IMR-90 (cell line): ENCODE data around the gene TELO2. TPM values are rescaled to one million over a fixed set of nuclear protein-coding genes. Genes with fewer than 3 reads are reported as not detected.

Source experiments
- ATAC-seq: fragments of 200-7000 bp; cut with Tn5 transposase; 2 replicates; pipeline ENCODE4 v1.9.1; 2020; ENCODE audit warnings: low read depth, mild to moderate bottlenecking, moderate library complexity
- BruUV-seq: library from RNA; stranded (reverse); fragments of 400-500 nt; replicated peaks from 2 replicates; lab custom pipeline; 2021; lab: Mats Ljungman, UMichigan
- CTCF ChIA-PET: fragments of 300-600 bp; formaldehyde crosslinking; extraction: SDS; loops from one replicate; lab custom pipeline; 2021; ENCODE audit warnings: antibody characterized with exemption; lab: Yijun Ruan, JAX
- POLR2A ChIA-PET: fragments of 300-600 bp; sonication (Branson Sonifier 250); formaldehyde crosslinking; loops from one replicate; lab custom pipeline; 2022; ENCODE audit warnings: antibody characterized with exemption; ENCODE audit not compliant: unreplicated experiment; lab: Charles Lee
- DNase-seq: peaks from one replicate; pipeline ENCODE4 v3.0.0; 2013
- H2AFZ ChIP-seq: replicated peaks from 2 replicates; pipeline ENCODE3; 2013; ENCODE audit warnings: low read length, mild to moderate bottlenecking; ENCODE audit not compliant: poor library complexity
- H2AK5ac ChIP-seq: 2 replicates; pipeline ENCODE4 v1.6.1; 2013; ENCODE audit warnings: low read depth, low read length, inconsistent platforms
- H2AK9ac ChIP-seq: replicated peaks from 2 replicates; pipeline ENCODE3; 2013; ENCODE audit warnings: mild to moderate bottlenecking, low read depth, low read length, moderate library complexity; ENCODE audit not compliant: poor library complexity
- H2BK120ac ChIP-seq: 2 replicates; pipeline ENCODE4 v1.6.1; 2013; ENCODE audit warnings: low read depth, low read length, inconsistent platforms
- H2BK15ac ChIP-seq: 3 replicates; pipeline ENCODE4 v1.6.1; 2013; ENCODE audit warnings: low read depth, low read length, inconsistent platforms
- H2BK20ac ChIP-seq: 2 replicates; pipeline ENCODE4 v1.6.1; 2013; ENCODE audit warnings: low read depth, mild to moderate bottlenecking, inconsistent platforms, low read length, moderate library complexity
- H2BK5ac ChIP-seq: 2 replicates; pipeline ENCODE4 v1.6.1; 2013; ENCODE audit warnings: mild to moderate bottlenecking, low read depth, low read length, inconsistent platforms; ENCODE audit not compliant: poor library complexity, severe bottlenecking
- H3K14ac ChIP-seq: replicated peaks from 2 replicates; pipeline ENCODE4 v1.6.1; 2013; ENCODE audit warnings: low read depth, low read length, inconsistent platforms
- H3K18ac ChIP-seq: 2 replicates; pipeline ENCODE4 v1.6.1; 2013; ENCODE audit warnings: low read depth, low read length, control low read depth
- H3K23ac ChIP-seq: 2 replicates; pipeline ENCODE4 v1.6.1; 2013; ENCODE audit warnings: low read depth, low read length, inconsistent platforms
- H3K27ac ChIP-seq: 2 replicates; pipeline ENCODE4 v1.5.1; 2013; ENCODE audit warnings: mild to moderate bottlenecking, control low read depth, low read length; ENCODE audit not compliant: insufficient read depth
- H3K27me3 ChIP-seq: 2 replicates; pipeline ENCODE4 v1.6.1; 2013; ENCODE audit warnings: low read length; ENCODE audit not compliant: control insufficient read depth, insufficient read depth
- H3K36me3 ChIP-seq: 2 replicates; pipeline ENCODE4 v1.6.1; 2013; ENCODE audit warnings: low read length, mixed read lengths; ENCODE audit not compliant: control insufficient read depth, insufficient read depth
- H3K4ac ChIP-seq: 2 replicates; pipeline ENCODE4 v1.6.1; 2013; ENCODE audit warnings: low read depth, low read length, inconsistent platforms
- H3K4me1 ChIP-seq: 2 replicates; pipeline ENCODE4 v1.6.1; 2013; ENCODE audit warnings: low read length, mixed read lengths; ENCODE audit not compliant: control insufficient read depth, insufficient read depth
- H3K4me2 ChIP-seq: 2 replicates; pipeline ENCODE4 v1.6.1; 2013; ENCODE audit warnings: low read depth, mild to moderate bottlenecking, control low read depth, low read length, moderate library complexity
- H3K4me3 ChIP-seq: 2 replicates; pipeline ENCODE4 v1.5.1; 2013; ENCODE audit warnings: low read depth, mild to moderate bottlenecking, control low read depth, low read length, moderate library complexity; ENCODE audit not compliant: insufficient read depth
- H3K56ac ChIP-seq: 2 replicates; pipeline ENCODE4 v1.6.1; 2013; ENCODE audit warnings: low read length, inconsistent platforms; ENCODE audit not compliant: insufficient read depth; ENCODE audit errors: extremely low read depth
- H3K79me1 ChIP-seq, 2 experiments: 2 replicates each; pipeline ENCODE4 v1.6.1; 2013; ENCODE audit warnings: low read length in 2 of 2, inconsistent platforms in 1 of 2, low read depth in 1 of 2
- H3K9ac ChIP-seq: 2 replicates; pipeline ENCODE4 v1.6.1; 2013; ENCODE audit warnings: low read depth, low read length, control low read depth
- H3K9me1 ChIP-seq: 2 replicates; pipeline ENCODE4 v1.6.1; 2013; ENCODE audit warnings: low read length, inconsistent platforms; ENCODE audit not compliant: insufficient read depth
- H3K9me3 ChIP-seq: 2 replicates; pipeline ENCODE4 v1.6.1; 2013; ENCODE audit warnings: low read length; ENCODE audit not compliant: control insufficient read depth, insufficient read depth
- H4K20me1 ChIP-seq: 2 replicates; pipeline ENCODE4 v1.6.1; 2013; ENCODE audit warnings: low read length, inconsistent platforms; ENCODE audit not compliant: insufficient read depth
- H4K5ac ChIP-seq: 2 replicates; pipeline ENCODE4 v1.6.1; 2013; ENCODE audit warnings: mild to moderate bottlenecking, low read depth, low read length, control low read depth
- H4K8ac ChIP-seq, 2 experiments: 2 replicates each; pipeline ENCODE4 v1.6.1; 2013; ENCODE audit warnings: low read depth in 2 of 2, low read length in 2 of 2, control low read depth in 1 of 2, inconsistent platforms in 1 of 2
- H4K91ac ChIP-seq: 2 replicates; pipeline ENCODE4 v1.6.1; 2013; ENCODE audit warnings: low read depth, low read length, inconsistent platforms; ENCODE audit not compliant: insufficient read depth
- RAD21 ChIP-seq: IDR thresholded peaks from 2 replicates; pipeline ENCODE4 v1.6.1; 2012; ENCODE audit warnings: low read length, improper control_type of control experiment
- RFX5 ChIP-seq: IDR thresholded peaks from 2 replicates; pipeline ENCODE4 v1.8.0; 2012; ENCODE audit warnings: low read depth, mild to moderate bottlenecking, low read length, moderate library complexity
- WGBS, 2 experiments: methylation state at CpG; one replicate each; pipeline versions ENCODE4 v1.1.5 to v1.1.7; 2013; ENCODE audit warnings: missing lambda C conversion rate in 2 of 2; ENCODE audit not compliant: insufficient read length in 1 of 2; ENCODE audit errors: extremely low coverage in 2 of 2; 5-methylcytosine and 5-hydroxymethylcytosine counted together
- dilution Hi-C: fragments of 300-500 bp; cut with HindIII; formaldehyde crosslinking; loops from one replicate; pipeline ENCODE4 v1.14.3; 2018; ENCODE audit warnings: low sequenced_read_pairs; ENCODE audit not compliant: unreplicated experiment
- in situ Hi-C: fragments of 300-500 bp; cut with MboI; formaldehyde crosslinking; loops from 3 replicates; pipeline ENCODE4 v1.14.3; 2019; ENCODE audit warnings: low sequenced_read_pairs, inconsistent platforms, mixed read lengths
- intact Hi-C: fragments of 100-400 bp; cut with micrococcal nuclease; formaldehyde crosslinking; loops from 2 replicates; pipeline ENCODE4 v1.10.0; 2022
- polyA plus RNA-seq, 3 experiments: library from polyadenylated mRNA; depleted of rRNA; stranded (reverse); fragments of >200 nt; gene quantifications; 2 replicates each; pipeline ENCODE4 v1.2.3, GENCODE V29; 2012; ENCODE audit warnings: low replicate concordance in 1 of 3
- total RNA-seq: library from RNA; depleted of rRNA; stranded (reverse); fragments of >200 nt; gene quantifications from 2 replicates; pipeline ENCODE4 v1.2.3, GENCODE V29; 2012

Gene TELO2
- total and polyA plus RNA-seq, 2 of the 4 experiments (the other 2 are of a cell fraction), result 6.6 to 26.6 TPM

DNA sequence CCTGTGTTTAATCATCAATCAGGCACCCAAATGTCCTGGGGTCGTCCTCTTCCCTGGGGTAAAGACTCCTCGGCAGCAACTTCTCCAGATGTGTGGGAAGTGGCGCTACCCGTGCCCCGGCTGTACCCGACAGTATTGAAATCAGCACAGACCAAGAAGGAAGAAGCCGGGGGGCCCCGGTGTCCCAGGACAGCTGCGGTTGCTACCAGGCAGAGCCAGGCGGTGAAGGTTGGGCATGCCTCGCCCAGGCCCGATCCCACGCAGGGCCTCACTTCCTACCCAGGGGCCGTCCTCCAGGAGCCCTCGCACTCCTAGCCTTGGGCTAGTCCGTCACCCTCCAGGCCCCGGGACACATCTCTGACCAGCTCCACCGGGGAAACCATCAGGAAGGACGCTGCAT lies 39.8 kb upstream of the TELO2 start:
- H2AFZ ChIP-seq, result no peak overlapping the region
- H3K9me1 ChIP-seq, result no peaks in the 10 kb centered on the region
- H2AK5ac ChIP-seq, result no peak overlapping the region
- H3K27me3 ChIP-seq, result no peaks in the 10 kb centered on the region
- TF ChIP-seq RAD21, result no peak
- no peak for TF ChIP-seq RFX5
- no peak overlapping the region for H2BK15ac ChIP-seq
- in situ Hi-C loops, result no loop called here
- H2BK20ac ChIP-seq, result no peak overlapping the region
- H3K79me1 ChIP-seq, result no peaks in the 10 kb centered on the region
- no peaks in the 10 kb centered on the region for H3K9me3 ChIP-seq
- H3K9ac ChIP-seq, result no peak overlapping the region
- no peak overlapping the region for H3K27ac ChIP-seq
- intact Hi-C loops, result no loop called here
- no peak overlapping the region for H4K8ac ChIP-seq
- CTCF ChIA-PET, result no interaction called here
- no peak overlapping the region for H2AK9ac ChIP-seq
- ATAC-seq (no peak), DNase-seq (no peak)
- no peak overlapping the region for H3K4me3 ChIP-seq
- WGBS, 2 experiments, result 90% methylated on average over 12 of the region's 19 CpGs; no CpG with 5 or more reads in 1 of the 2 experiments
- H4K20me1 ChIP-seq, result no peaks in the 10 kb centered on the region
- POLR2A ChIA-PET, result no interaction called here
- no peak overlapping the region for H3K23ac ChIP-seq
- H3K4me1 ChIP-seq, result no peaks in the 10 kb centered on the region
- no peak overlapping the region for H4K5ac ChIP-seq
- no peak overlapping the region for H3K18ac ChIP-seq
- no peak overlapping the region for H3K4ac ChIP-seq
- H3K14ac ChIP-seq, result no peak overlapping the region
- H2BK120ac ChIP-seq, result no peak overlapping the region
- H3K56ac ChIP-seq, result no peak overlapping the region
- H4K91ac ChIP-seq, result no peak overlapping the region
- dilution Hi-C loops, result no loop called here
- H2BK5ac ChIP-seq, result no peak overlapping the region
- no peak overlapping the region for H3K4me2 ChIP-seq
- BruUV-seq, result no TSS peak
- H3K36me3 ChIP-seq, result peaks cover 53% of the 10 kb centered on the region
